ENCODE measurements around the gene FAM89B. TPM values are rescaled to one million over a fixed set of nuclear protein-coding genes. Genes with fewer than 3 reads are reported as not detected.

FAM89B gene
- total and polyA plus RNA-seq, 2 donors (not counting 3 experiments of a cell fraction or from before 2014, with no cell fraction given), result 63.1 to 153 TPM

- intact Hi-C loops (cut with micrococcal nuclease) (no loop called here), dilution Hi-C loops (cut with MboI; ENCODE audit: extremely low pct_ligation_motif_present, low sequenced_read_pairs) (no loop called here)
- Histone ChIP-seq H3K27ac (ENCODE audit: insufficient read depth, low read depth, low read length) (no peak overlapping the region), H3K9me1 (replicated peaks; ENCODE audit: control insufficient read depth, extremely low read depth, insufficient read depth, low read length) (no peaks in the 10 kb centered on the region), H2AFZ (ENCODE audit: low read depth, low read length) (no peak overlapping the region), H3K79me2 (ENCODE audit: control insufficient read depth, insufficient read depth, low read length) (no peaks in the 10 kb centered on the region), H3K9me3 (replicated peaks; ENCODE audit: control insufficient read depth, insufficient read depth, low read length) (no peaks in the 10 kb centered on the region), H3K4me2 (ENCODE audit: insufficient read depth, low read length) (no peak overlapping the region), H3K4me3 (replicated peaks in 1 of 3; ENCODE audit: insufficient read depth in 1 of 3, low read depth in 1 of 3, low read length in 3 of 3) (no peak overlapping the region), H3K9ac (replicated peaks; ENCODE audit: extremely low read depth, insufficient read depth, low read length) (no peak overlapping the region), H3K27me3 (ENCODE audit: control insufficient read depth in 2 of 2, insufficient read depth in 2 of 2, low read length in 2 of 2) (no peaks in the 10 kb centered on the region), H3K36me3 (ENCODE audit: control insufficient read depth in 2 of 2, extremely low read depth in 1 of 2, insufficient read depth in 2 of 2, low read length in 2 of 2) (peaks cover 8 to 24% of the 10 kb centered on the region in 2 experiments), H4K20me1 (replicated peaks; ENCODE audit: control insufficient read depth, extremely low read depth, insufficient read depth, low read length) (no peaks in the 10 kb centered on the region), H3K4me1 (ENCODE audit: control insufficient read depth, extremely low read depth, insufficient read depth, low read length) (peaks cover 7% of the 10 kb centered on the region)
- FAIRE-seq, result no peak
- ChIA-PET CTCF (interaction anchor here (1.4 to 12.2 kb wide), 6 partner anchors 9 to 58 kb away, joined by 3 to 206 read pairs (median 19); partner anchors contain the start of genes MAP3K11 and PCNX3), POLR2A (no interaction called here)
- BruUV-seq (replicated peaks), result no TSS peak
- no peak for DNase-seq (ENCODE audit: low read depth, low spot score)
- TF ChIP-seq GATA2 (IDR thresholded peaks at IDR 0.05; ENCODE audit: insufficient read depth, insufficient read length, low read depth, low read length) (no peak), POLR2A (IDR thresholded peaks at IDR 0.05; ENCODE audit: low read depth, low read length) (no peak), JUN (IDR thresholded peaks at IDR 0.05; ENCODE audit: borderline replicate concordance, insufficient read depth, insufficient read length, low read depth) (no peak), CTCF (IDR thresholded peaks at IDR 0.05; ENCODE audit: extremely low read depth in 1 of 2, insufficient read depth in 1 of 2, low read depth in 1 of 2, low read length in 2 of 2) (no peak), FOS (IDR thresholded peaks at IDR 0.05; ENCODE audit: borderline replicate concordance, insufficient read depth, low read length) (no peak), EZH2 (IDR thresholded peaks at IDR 0.05; ENCODE audit: borderline replicate concordance, low read depth, low read length, severe bottlenecking) (no peak)
Observed at GRCh38 chr11:65595131-65595530, 22.8 kb downstream of the FAM89B start.

All from endothelial cell of umbilical vein (primary cell).